A549 (cell line): ENCODE measurements around the gene CPNE4.

Experiments used
- CTCF ChIP-seq: fragments of >200 bp; sonication (Bioruptor Twin); formaldehyde crosslinking; IDR thresholded peaks from 3 replicates; pipeline ENCODE4 v1.5.1; 2016
- ESRRA ChIP-seq: fragments of 150-350 bp; IDR thresholded peaks from 2 replicates; pipeline ENCODE4 v1.6.1; 2014; ENCODE audit warnings: mild to moderate bottlenecking, low read length, borderline replicate concordance
- HDAC2 ChIP-seq: fragments of 200-600 bp; sonication (generic); IDR thresholded peaks from 2 replicates; pipeline ENCODE4 v1.6.1; 2016
- JUN ChIP-seq, 2 experiments: fragments of >200 bp; sonication (Bioruptor Twin); formaldehyde crosslinking; IDR thresholded peaks; 2 replicates in 1 of 2; 3 replicates in 1 of 2; pipeline ENCODE4 v1.6.1; 2016 to 2017
- PBX3 ChIP-seq: IDR thresholded peaks from 2 replicates; pipeline ENCODE4 v1.6.1; 2012
- POLR2A ChIP-seq: IDR thresholded peaks from 2 replicates; pipeline ENCODE4 v1.6.1; 2012; ENCODE audit warnings: mild to moderate bottlenecking, low read length
- RFX5 ChIP-seq: fragments of 450-650 bp; IDR thresholded peaks from 2 replicates; pipeline ENCODE4 v1.7.1; 2014; ENCODE audit warnings: antibody characterized with exemption, mild to moderate bottlenecking, moderate library complexity
- SREBF2 ChIP-seq: fragments of 450-650 bp; IDR thresholded peaks from 2 replicates; pipeline ENCODE4 v1.6.1; 2014; ENCODE audit warnings: mild to moderate bottlenecking, moderate library complexity

- TF ChIP-seq CTCF (no peak), SREBF2 (no peak), POLR2A (no peak), HDAC2 (no peak), PBX3 (no peak), RFX5 (no peak), ESRRA (no peak), JUN (IDR thresholded peaks at IDR 0.05) (no peak)
Measured at GRCh38 chr3:131688370-131688769, 346.4 kb downstream of the CPNE4 start.
